B cell (primary cell): ENCODE measurements around the gene SLC29A4. TPM values are rescaled to one million over a fixed set of nuclear protein-coding genes. Genes with fewer than 3 reads are reported as not detected.

Experiments
- ATAC-seq: fragments of 200-7000 bp; cut with Tn5 transposase; one replicate; pipeline ENCODE4 v1.10.0; 2021; ENCODE audit warnings: low read depth, mild to moderate bottlenecking, moderate number of reproducible peaks, moderate library complexity
- CTCF ChIA-PET: fragments of 350-600 bp; sonication (Branson Sonifier 250); formaldehyde crosslinking; loops from one replicate; lab custom pipeline; 2021; ENCODE audit warnings: antibody characterized with exemption, inconsistent platforms; lab: Charles Lee
- POLR2A ChIA-PET: fragments of 350-600 bp; sonication (Branson Sonifier 250); formaldehyde crosslinking; loops from one replicate; lab custom pipeline; 2021; ENCODE audit warnings: antibody characterized with exemption; lab: Charles Lee
- DNase-seq: peaks from one replicate; pipeline ENCODE4 v3.0.0; 2013
- H2AFZ ChIP-seq: 2 replicates; pipeline ENCODE4 v1.6.1; 2012; ENCODE audit warnings: mild to moderate bottlenecking, low read depth, low read length; ENCODE audit not compliant: insufficient read depth, poor library complexity, severe bottlenecking
- H3K27ac ChIP-seq, 2 donors: 1 replicate in 1 of 2; 2 replicates in 1 of 2; pipeline ENCODE4 v1.5.1; 2012 to 2013; ENCODE audit warnings: low read length in 2 of 2, mild to moderate bottlenecking in 2 of 2, moderate library complexity in 1 of 2
- H3K27me3 ChIP-seq, 4 experiments: fragments of 200-600 bp in 1 of 4; sonication (generic) in 1 of 4; replicated peaks in 1 of 4; 1 replicate in 2 of 4; 2 replicates in 2 of 4; pipeline versions ENCODE4 v1.6.1 to v1.7.0; 2013 to 2016; ENCODE audit warnings: low read length in 3 of 4, mild to moderate bottlenecking in 2 of 4, mixed read lengths in 1 of 4, moderate library complexity in 1 of 4; ENCODE audit not compliant: insufficient read depth in 4 of 4, control insufficient read depth in 3 of 4; ENCODE audit errors: control extremely low read depth in 1 of 4
- H3K36me3 ChIP-seq, 2 experiments: replicated peaks in 1 of 2; 1 replicate in 1 of 2; 2 replicates in 1 of 2; pipeline versions ENCODE4 v1.6.1 to v1.7.1; 2013; ENCODE audit warnings: low read length in 1 of 2; ENCODE audit not compliant: insufficient read depth in 2 of 2, control insufficient read depth in 1 of 2; ENCODE audit errors: control extremely low read depth in 1 of 2, extremely low read depth in 1 of 2
- H3K4me1 ChIP-seq, 2 donors: fragments of 200-600 bp in 1 of 2; sonication (generic) in 1 of 2; 1 replicate in 1 of 2; 2 replicates in 1 of 2; pipeline versions ENCODE4 v1.5.1 to v1.6.1; 2013 to 2017; ENCODE audit warnings: low read length in 2 of 2; ENCODE audit not compliant: control insufficient read depth in 2 of 2, insufficient read depth in 2 of 2
- H3K4me2 ChIP-seq: replicated peaks from 2 replicates; pipeline ENCODE3; 2012; ENCODE audit warnings: mild to moderate bottlenecking, low read depth, low read length; ENCODE audit not compliant: poor library complexity, severe bottlenecking
- H3K4me3 ChIP-seq, 5 experiments: fragments of 200-600 bp in 1 of 5; sonication (generic) in 1 of 5; 1 replicate in 3 of 5; 2 replicates in 2 of 5; pipeline versions ENCODE4 v1.5.1 to v1.7.0; 2011 to 2016; ENCODE audit warnings: low read length in 4 of 5, mild to moderate bottlenecking in 4 of 5, low read depth in 2 of 5, control low read depth in 1 of 5, moderate library complexity in 1 of 5; ENCODE audit not compliant: insufficient read depth in 1 of 5; ENCODE audit errors: control extremely low read depth in 1 of 5, extremely low read depth in 1 of 5
- H3K79me2 ChIP-seq: fragments of 200-600 bp; sonication (generic); one replicate; pipeline ENCODE4 v1.6.0; 2016; ENCODE audit warnings: low read length; ENCODE audit not compliant: control insufficient read depth, insufficient read depth
- H3K9ac ChIP-seq: fragments of 200-600 bp; sonication (generic); 2 replicates; pipeline ENCODE4 v1.6.1; 2017; ENCODE audit warnings: mild to moderate bottlenecking, low read length, moderate library complexity
- H3K9me3 ChIP-seq, 3 donors: one replicate each; pipeline versions ENCODE4 v1.6.1 to v1.7.1; 2013; ENCODE audit warnings: low read length in 2 of 3; ENCODE audit not compliant: control insufficient read depth in 2 of 3, insufficient read depth in 1 of 3; ENCODE audit errors: control extremely low read depth in 1 of 3
- H4K20me1 ChIP-seq: 2 replicates; pipeline ENCODE4 v1.6.0; 2012; ENCODE audit warnings: mild to moderate bottlenecking, low read length; ENCODE audit not compliant: insufficient read depth, control insufficient read depth, poor library complexity, severe bottlenecking
- H3K27ac Mint-ChIP-seq: one replicate; pipeline ENCODE4 v1.8.0; 2021; ENCODE audit warnings: mixed read lengths
- H3K27me3 Mint-ChIP-seq: one replicate; pipeline ENCODE4 v1.8.0; 2021; ENCODE audit warnings: mixed read lengths
- H3K4me1 Mint-ChIP-seq: one replicate; pipeline ENCODE4 v1.8.0; 2021; ENCODE audit warnings: mixed read lengths
- H3K4me3 Mint-ChIP-seq: one replicate; pipeline ENCODE4 v1.8.0; 2021; ENCODE audit warnings: mixed read lengths
- H3K9me3 Mint-ChIP-seq: one replicate; pipeline ENCODE4 v1.8.0; 2022; ENCODE audit warnings: mixed read lengths; ENCODE audit not compliant: insufficient read depth
- EZH2 ChIP-seq: IDR thresholded peaks from 2 replicates; pipeline ENCODE4 v1.6.1; 2012; ENCODE audit warnings: borderline replicate concordance, low read depth, mild to moderate bottlenecking, moderate library complexity, low read length; ENCODE audit not compliant: insufficient read depth, poor library complexity, severe bottlenecking
- WGBS: methylation state at CpG from one replicate; pipeline ENCODE4 v1.1.5; 2013; ENCODE audit warnings: missing lambda C conversion rate; ENCODE audit not compliant: insufficient coverage; 5-methylcytosine and 5-hydroxymethylcytosine counted together
- intact Hi-C: fragments of 100-400 bp; cut with micrococcal nuclease; formaldehyde crosslinking; loops from one replicate; pipeline ENCODE4 v1.10.0; 2022
- polyA plus RNA-seq: library from polyadenylated mRNA; depleted of rRNA; stranded (reverse); fragments of >200 nt; gene quantifications from 2 replicates; pipeline ENCODE4 v1.2.3, GENCODE V29; 2012
- total RNA-seq, 2 donors: library from RNA; stranded (reverse); fragments of 120-200 nt in 1 of 2; gene quantifications; 1 replicate in 1 of 2; 2 replicates in 1 of 2; pipeline versions ENCODE4 v1.2.3 to v1.2.4, GENCODE V29; 2013 to 2022
- TF ChIP-seq, protein P1 (sequence below): fragments of 200-600 bp; IDR thresholded peaks from one replicate; pipeline ENCODE4 v1.8.0; 2022; ENCODE audit warnings: antibody characterized with exemption, mild to moderate bottlenecking

The SLC29A4 gene
- total and polyA plus RNA-seq, 2 donors (not counting 1 experiment from before 2014, with no cell fraction given) = 0.21 to 0.67 TPM

DNA sequence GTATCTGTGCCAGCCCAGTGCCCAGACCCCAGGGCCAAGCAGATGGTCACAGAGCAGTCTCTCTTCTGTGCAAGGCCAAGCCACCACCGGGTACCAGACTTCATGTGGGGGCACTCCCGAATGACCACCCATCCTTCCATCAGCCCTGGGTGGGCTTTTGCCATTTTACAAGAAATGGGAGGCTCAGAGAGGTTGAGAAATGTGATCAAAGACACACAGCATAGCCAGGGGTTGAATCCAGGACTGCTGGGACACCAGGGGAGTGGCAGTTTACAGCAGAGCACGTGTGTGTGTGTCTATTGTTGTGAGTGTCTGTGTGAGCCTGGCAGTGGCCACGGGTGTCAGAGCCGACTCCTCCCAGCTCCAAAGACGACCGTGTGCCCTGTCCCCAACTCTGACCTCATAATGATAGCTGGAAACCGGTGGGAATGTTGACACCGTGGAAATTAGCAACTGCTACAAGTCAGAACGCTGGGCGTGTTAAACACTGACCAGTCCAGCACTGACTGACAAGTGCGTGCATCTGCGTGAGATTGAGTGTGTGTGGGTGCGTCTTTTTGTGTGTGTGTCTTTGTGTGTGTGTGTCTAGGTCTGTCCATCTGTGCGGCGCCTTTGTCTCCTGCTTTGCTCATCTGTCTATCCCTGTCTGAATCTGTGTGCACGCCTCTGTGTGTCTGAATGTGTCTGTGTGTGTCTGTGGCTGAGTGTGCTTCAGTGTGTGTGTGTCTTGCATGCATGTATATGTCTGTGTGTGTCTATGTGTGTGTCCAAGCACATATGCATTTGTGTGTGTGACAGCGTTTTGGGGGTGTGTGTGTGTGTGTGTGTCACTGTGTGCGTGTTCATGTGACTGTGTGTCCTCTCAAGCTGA is 17.2 kb upstream of the SLC29A4 start:
- H2AFZ ChIP-seq = no peak overlapping the region
- H3K4me3 ChIP-seq = no peak overlapping the region
- ChIA-PET POLR2A (no interaction called here), CTCF (no interaction called here)
- no peaks in the 10 kb centered on the region for H3K9me3 Mint-ChIP-seq
- no peak overlapping the region for H3K9ac ChIP-seq
- H3K4me2 ChIP-seq = no peak overlapping the region
- TF ChIP-seq, protein P1, sequence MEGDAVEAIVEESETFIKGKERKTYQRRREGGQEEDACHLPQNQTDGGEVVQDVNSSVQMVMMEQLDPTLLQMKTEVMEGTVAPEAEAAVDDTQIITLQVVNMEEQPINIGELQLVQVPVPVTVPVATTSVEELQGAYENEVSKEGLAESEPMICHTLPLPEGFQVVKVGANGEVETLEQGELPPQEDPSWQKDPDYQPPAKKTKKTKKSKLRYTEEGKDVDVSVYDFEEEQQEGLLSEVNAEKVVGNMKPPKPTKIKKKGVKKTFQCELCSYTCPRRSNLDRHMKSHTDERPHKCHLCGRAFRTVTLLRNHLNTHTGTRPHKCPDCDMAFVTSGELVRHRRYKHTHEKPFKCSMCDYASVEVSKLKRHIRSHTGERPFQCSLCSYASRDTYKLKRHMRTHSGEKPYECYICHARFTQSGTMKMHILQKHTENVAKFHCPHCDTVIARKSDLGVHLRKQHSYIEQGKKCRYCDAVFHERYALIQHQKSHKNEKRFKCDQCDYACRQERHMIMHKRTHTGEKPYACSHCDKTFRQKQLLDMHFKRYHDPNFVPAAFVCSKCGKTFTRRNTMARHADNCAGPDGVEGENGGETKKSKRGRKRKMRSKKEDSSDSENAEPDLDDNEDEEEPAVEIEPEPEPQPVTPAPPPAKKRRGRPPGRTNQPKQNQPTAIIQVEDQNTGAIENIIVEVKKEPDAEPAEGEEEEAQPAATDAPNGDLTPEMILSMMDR = no peak
- TF ChIP-seq EZH2 = no peak
- H3K4me3 Mint-ChIP-seq = no peak overlapping the region
- no peak overlapping the region for H3K27ac ChIP-seq
- H3K4me1 Mint-ChIP-seq = no peaks in the 10 kb centered on the region
- DNase-seq (no peak), ATAC-seq (no peak)
- peaks cover 13% of the 10 kb centered on the region for H3K27me3 Mint-ChIP-seq
- H4K20me1 ChIP-seq = no peaks in the 10 kb centered on the region
- H3K36me3 ChIP-seq = no peaks in the 10 kb centered on the region
- 90% methylated on average over 17 of the region's 19 CpGs for WGBS
- H3K27ac Mint-ChIP-seq = no peak overlapping the region
- H3K9me3 ChIP-seq = peaks cover 0 to 6% (median 0%) of the 10 kb centered on the region in 3 donors
- intact Hi-C loops = no loop called here
- no peaks in the 10 kb centered on the region for H3K27me3 ChIP-seq
- H3K79me2 ChIP-seq = no peaks in the 10 kb centered on the region
- H3K4me1 ChIP-seq = no peaks in the 10 kb centered on the region
